GM19043 (cell line): ENCODE measurements around the gene NME5.
"Not testable (repeated sequence)": the region's sequence is repeated elsewhere in the genome, so short reads cannot be mapped to it uniquely, and the experiment has no call there.

Source experiments
- ATAC-seq: cut with Tn5 transposase; IDR thresholded peaks from one replicate; pipeline ENCODE4 v1.9.1; 2021; ENCODE audit warnings: low read depth; ENCODE audit not compliant: unreplicated experiment

NME5 gene, protein sequence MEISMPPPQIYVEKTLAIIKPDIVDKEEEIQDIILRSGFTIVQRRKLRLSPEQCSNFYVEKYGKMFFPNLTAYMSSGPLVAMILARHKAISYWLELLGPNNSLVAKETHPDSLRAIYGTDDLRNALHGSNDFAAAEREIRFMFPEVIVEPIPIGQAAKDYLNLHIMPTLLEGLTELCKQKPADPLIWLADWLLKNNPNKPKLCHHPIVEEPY

DNA sequence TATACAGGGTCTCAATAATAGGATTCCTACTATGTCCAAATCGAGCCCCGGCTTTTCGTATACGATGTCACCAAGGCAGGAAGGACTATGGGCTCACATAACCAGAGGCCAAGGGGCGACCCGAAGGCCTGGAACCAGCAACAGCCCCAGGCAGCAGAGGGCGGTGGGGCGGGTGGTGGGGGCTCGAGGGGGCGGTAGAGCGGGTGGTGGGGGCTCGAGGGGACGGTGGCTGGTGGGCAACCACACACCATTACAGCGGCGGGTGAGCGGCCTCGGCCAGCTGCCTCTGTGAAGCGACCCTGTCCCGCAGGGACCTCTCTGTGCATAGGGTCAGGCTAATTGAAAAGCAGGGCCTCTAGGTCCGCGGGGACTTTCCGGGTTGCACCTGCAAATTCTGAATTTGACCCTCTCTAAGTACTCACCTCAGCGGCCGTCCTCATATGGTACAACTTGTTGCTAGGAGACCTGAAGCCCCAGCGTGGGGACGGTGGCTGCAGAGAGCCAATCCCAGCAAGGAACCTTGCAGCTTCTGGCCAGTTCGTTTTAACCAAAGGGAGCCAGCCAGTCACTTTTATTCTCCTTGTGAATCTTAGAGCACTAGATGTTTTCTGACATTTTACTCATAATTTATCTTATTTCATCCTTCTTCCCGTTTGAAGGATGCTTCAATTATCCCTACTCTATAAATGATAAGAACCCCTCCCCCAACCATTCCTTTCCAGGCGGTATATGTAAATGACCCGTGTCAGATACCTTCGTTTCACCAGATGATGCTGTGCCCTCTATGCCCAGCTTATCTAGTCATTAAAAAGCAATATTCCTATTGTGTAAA lies at the start of gene NME5:
NME5 (minus strand) TSS at position 480 of the 832 bp plus-strand sequence. CDS start 648 bp downstream, outside the sequence.
- no peak for ATAC-seq

DNA sequence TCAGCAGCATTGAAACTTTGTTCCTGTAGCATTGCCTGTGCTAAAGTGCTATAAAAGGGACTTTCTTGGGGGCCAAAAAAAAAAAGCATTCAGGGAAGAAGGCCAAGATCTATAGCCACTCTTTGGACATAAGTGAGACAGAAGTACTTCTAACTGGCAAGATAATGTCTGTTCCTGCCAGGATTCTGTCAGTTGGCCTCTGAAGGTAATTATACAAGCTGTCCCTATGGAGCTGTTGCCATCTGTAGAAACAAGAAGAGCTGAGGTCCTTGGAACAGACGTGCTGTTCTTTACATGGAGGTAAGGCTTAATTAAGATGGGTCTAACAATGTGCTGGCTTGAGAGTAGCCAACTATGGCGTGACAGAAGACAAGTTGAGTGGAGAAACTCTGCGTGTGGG lies 49.4 kb upstream of the NME5 start:
- no peak for ATAC-seq

DNA sequence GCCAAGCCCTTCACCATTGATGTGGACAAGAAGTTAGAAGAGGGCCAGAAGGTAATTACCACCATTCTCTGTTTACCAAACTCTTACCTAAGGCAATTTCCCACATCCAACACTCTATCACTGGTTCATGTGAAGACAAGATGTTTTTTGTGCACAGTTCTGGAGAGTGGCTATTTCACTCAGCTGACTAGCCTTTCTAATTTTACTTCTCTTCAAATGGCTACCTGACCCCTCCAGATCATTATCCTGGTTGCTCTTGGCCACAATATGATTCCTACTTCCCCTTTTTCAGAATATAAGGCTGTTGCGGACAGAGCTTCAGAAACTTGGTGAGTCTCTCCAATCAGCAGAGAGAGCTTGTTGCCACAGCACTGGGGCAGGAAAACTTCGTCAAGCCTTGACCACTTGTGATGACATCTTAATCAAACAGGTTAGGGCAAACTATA lies 46.8 kb upstream of the NME5 start:
- ATAC-seq = no peak

DNA sequence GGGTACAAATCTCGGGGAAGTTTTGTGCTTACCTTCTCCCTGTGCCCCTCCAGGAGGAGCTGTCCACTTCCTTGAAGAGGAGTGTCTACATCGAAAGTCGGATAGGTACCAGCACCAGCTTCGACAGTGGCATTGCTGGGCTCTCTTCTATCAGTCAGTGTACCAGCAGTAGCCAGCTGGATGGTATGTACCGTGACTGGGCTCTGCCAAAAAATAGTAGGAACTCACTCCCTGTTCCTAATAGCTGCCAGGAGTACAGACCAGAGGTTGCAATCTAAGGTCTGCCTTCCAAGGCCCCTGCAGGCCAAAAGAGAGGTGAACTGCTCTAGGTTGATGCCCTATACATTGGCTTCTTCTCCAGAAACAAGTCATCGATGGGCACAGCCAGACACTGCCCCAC lies 43.6 kb upstream of the NME5 start:
- no peak for ATAC-seq

DNA sequence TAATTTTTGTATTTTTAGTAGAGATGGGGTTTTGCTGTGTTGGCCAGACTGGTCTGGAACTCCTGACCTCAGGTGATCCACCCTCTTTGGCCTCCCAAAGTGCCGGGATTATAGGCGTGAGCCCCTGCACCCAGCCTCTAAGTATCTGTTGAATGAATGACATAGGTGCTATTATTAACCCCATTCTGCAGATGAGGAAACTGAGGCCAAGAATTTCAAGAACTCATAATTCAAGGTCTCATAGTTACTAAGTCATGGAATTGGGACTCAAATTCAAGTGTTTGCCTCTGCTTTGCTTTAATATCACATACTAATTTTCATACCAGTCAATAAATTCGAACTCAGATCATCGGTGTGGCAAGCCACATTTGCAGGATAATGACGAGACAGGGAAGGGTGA lies 41.6 kb upstream of the NME5 start:
- no peak for ATAC-seq

DNA sequence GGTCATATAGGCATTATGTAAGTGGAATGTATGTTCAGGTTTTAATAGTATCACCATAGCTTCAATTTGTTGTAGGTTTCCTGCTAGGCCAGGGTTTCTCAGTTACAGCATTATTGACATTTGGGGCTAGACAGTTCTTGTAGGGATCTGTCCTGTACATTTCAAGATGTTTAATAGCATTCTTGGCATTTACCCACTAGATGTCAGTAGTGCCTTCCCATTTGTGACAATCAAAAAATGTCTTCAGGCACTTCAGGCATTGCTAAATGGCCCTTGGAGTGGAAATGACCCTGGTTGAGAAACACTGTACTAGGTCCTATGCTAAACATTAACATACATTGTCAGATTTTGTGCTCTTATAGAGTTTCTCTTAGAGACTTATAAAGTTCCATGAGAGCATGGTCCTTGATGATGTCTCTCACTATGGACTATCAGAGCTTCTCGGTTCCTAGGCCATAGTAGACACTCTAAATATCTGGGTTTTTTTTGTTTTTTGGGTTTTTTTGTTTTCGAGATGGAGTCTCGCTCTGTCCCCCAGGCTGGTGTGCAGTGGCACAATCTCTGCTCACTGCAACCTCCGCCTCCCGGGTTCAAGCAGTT lies 41.1 kb upstream of the NME5 start:
- ATAC-seq = no peak

DNA sequence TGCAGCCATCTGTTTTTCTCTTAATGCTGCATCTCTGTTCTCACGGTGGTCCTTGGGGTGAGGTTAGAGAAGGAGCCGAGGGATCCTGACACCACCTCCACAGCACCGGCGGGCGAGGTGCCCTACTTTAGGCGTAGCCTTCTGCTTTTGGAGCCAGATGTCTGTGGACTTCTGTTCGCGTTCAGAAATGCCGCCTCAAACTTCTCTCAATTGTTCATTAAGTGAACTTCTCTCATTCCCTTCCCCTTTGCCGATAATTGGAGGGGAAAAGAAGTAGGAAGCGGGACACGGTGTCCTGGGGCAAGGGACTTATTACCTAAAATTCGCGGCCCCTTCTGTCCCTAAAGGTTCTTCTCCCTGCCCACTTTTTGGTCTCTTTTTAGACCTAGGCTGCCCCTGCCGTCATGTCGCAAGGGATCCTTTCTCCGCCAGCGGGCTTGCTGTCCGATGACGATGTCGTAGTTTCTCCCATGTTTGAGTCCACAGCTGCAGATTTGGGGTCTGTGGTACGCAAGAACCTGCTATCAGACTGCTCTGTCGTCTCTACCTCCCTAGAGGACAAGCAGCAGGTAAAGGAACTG lies 40.1 kb upstream of the NME5 start:
- ATAC-seq = no peak

DNA sequence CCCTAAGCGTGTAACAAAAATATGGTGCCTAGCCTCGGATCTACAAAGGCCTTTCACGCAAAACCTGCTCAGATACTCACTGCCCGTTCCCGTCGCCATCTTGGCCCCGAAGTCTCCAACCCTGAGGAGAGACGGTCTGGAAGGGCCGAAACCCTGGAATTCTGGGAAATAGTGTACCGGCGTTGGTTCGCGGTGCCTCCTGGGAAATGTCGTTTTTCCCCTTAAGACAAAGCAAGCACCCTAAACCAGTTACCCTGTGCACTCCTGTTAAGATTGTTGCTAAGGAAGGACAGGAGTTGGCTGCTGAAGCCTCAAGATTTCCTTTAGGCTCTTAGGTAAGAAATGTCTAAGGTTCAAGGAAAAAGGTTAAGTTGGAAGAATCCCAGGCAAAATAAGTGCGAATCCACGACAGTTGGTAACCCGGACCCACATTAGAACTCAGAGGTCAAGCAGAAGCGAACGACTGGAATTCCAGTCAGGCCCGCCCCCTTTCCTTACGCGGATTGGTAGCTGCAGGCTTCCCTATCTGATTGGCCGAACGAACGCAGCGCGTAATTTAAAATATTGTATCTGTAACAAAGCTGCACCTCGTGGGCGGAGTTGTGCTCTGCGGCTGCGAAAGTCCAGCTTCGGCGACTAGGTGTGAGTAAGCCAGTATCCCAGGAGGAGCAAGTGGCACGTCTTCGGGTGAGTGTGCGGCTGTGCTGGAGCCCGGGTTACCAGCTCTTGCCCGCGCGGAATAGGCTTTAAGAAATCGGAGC lies 39.5 kb upstream of the NME5 start, which contains the start of the genes BRD8 and KIF20A:
BRD8 (minus strand) TSS at position 115 of the 761 bp plus-strand sequence; CDS start at position 99, 16 bp downstream.
KIF20A (plus strand) TSS at position 597 of the 761 bp plus-strand sequence. CDS start 569 bp downstream, outside the sequence.
- peak; percentile 84 for ATAC-seq

DNA sequence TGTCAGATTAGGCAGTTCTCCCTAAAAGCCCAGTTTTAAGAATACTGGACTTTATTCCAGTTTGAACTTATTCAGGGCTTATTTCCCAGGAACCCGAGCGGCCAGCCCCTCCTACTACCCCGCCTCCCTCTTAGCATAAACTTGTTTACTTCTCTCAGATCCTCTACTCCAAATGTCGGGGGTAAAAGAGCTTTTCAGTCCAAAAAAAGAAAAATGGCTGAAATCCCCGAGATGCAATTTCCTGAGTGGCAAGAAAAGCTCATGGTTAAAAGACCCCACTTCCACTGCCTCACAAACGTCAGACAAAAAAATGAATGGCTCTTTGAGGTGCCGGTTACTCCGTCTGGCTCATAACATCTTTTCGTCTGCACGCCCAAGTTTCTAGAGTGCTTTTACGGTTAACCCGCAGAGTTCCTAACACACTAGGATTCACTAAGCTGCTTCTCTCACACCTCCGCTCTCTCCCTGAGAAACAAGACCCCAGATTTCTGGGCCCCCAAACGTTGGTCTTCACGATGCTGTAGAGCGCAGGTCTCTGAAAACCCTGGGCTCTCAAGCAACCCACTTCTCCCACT lies 38.8 kb upstream of the NME5 start:
- ATAC-seq = no peak

DNA sequence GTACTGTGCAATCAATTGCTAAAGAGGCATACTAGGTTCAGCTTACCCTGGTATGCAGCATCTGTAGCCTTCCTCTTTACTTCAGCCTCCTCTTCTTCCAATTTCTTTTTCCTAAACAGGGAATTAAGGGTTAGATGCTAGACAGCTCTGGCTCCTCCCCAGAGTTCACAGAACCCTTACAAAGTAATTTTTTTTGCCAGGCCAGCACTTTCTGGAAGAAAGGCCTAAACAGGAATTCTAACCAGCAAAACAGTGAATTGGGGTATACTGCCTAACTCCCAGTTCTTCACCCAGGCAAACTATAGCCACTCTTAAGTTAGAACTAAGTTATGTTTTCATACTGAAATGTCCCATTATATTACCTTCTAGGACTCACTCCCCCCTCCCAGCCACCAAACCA lies 31.1 kb upstream of the NME5 start:
- no peak for ATAC-seq

DNA sequence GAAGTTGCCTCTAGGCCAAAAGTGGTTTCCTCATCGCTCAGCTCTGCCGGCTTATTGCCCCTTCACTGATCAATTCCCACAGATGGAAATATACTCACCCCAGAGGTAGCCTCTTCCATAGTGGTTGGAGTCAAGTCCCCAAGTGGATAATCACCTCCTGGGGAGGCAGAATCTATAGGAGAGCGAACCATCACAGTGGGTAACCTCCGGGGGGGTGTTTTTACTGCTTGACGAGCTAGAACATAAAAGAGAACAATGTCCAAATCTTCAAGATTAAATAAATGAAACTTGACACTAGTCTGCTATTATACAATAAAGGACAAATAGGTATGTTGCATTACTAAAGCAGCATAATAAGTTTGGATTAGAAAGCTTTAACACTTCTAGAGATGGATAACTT lies 29.9 kb upstream of the NME5 start:
- ATAC-seq = no peak

DNA sequence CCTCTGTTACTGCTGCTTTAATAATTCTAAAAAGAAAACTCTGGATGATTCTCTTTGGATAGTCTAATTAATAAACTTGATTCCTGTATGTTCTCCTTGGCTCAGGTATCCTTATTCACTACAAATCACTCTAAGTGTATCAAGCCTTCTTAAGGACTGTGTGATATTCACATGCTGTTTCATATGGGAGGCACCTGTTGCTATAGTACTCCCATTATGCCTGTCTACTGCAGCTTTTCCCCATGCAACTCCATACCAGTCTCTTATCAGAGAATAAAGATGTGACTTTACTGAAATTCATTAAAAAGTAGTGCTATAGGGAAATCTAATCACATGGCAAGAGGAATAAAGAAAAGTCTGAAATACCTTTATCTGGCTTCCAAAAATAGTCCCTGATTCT lies 24.5 kb upstream of the NME5 start:
- no peak for ATAC-seq

DNA sequence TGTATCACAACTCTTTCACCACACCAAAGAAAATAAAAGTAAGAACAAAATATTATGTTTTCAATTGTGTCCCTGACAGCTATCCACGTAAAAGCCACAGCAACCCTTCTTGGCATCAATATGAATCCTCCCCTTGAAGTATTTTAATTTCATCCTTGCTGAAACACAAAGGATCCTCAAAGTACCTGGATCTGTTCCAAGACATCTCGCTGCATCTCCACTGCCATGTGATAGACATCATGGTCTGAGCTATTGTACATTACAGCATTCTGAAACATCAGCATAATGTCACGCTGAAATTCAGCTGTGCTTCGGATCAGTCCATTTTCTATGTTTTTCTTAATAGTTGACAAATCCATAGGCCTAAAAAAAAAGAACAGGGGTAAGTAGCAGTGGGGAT lies 21.5 kb upstream of the NME5 start:
- ATAC-seq = no peak

DNA sequence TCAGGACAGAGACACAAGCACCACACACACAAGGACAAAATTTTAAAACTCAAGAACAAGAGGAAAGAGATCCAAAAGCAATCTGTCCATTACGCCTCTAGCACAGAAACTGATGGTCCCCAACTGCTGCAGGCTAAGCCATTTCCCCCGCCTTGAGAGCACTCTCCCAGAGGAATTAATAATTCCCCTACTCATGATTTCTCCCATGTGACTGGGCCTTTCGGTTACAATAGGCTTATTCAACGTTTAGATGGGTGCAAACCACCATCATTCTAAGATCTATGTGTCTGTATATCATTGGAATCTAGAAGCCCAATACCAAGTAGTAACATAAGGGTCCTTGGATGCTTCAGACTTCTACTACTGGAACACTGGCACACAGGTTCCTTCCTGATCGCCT lies 20.4 kb upstream of the NME5 start:
- no peak for ATAC-seq

DNA sequence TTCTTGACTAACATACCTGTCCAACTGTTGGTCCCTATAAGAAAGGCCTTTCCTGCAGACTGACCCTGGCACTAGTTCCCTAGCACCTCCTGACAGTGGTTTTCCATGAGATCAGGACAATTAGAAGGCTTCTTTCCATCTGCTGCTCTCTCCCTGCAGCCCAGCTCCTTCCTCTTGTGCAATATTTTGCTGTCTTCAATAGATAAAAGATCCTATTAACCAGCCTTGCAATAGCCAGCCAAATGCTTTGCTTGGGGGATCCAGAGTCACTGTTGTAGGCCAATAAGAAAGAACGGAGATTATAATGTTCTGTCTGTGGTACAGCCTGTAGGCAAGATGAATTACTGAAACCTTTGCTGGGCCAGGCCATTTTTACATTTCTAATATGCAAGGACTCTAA lies 18.4 kb upstream of the NME5 start:
- no peak for ATAC-seq

DNA sequence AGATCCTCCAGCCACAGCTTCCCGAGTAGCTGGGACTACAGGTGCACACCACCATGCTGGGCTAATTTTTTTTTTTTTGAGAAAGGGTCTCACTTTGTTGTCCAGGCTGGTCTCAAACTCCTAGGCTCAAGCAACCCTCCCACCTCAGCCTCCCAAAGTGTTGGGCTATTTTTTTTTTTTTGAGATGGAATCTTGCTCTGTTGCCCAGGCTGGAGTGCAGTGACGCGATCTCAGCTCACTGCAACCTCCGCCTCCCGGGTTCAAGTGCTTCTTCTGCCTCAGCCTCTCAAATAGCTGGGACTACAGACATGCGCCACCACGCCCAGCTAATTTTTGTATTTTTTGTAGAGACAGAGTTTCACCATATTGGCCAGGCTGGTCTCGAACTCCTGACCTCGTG lies 16.7 kb upstream of the NME5 start:
- ATAC-seq = not testable (repeated sequence)

DNA sequence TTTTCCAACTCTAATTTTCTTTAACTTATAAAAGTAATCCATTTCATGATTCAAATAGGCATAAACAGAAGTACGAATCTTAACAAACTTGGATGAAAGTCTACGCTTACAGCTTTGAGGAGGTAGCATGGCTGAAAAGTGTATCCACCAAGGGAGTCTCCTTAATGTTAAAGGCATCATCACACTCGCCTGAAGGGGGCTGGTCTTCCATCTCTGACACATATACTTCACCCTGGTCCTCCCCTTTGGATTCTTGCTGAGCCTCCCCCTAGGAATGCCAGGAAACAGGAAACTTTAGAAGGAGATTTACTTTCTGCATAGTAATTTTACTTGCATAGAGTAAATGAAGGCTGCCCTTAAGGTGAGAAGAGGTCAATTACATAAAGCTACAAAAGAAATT lies 10.3 kb upstream of the NME5 start:
- ATAC-seq = no peak

DNA sequence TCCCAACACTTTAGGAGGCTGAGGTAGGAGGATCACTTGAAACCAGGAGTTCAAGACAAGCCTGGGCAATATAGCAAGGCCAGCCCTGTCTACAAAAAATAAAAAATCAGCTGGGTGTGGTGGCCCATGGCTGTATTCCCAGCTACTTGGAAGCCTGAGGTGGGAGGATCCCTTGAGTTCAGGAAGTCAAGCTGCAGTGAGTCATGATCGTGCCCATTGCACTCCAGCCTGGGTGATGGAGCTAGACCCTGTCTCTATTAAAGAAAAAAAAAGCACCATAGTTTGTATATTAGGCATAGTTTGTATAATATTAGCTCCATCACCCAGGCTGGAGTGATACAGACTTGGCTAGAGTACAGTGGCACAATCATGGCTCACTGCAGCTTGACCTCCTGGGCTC lies 9.6 kb upstream of the NME5 start:
- no peak for ATAC-seq

DNA sequence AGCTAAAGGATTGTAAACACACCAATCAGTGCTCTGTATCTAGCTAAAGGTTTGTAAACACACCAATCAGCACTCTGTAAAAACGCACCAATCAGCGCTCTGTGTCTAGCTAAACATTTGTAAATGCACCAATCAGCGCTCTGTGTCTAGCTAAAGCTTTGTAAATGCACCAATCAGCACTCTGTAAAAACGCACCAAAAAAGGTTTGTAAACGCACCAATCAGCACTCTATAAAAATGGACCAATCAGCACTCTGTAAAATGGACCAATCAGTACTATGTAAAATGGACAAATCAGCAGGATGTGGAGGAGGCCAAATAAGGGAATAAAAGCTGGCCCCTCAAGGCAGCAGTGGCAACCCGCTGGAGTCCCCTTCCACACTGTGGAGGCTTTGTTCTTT lies 4.3 kb upstream of the NME5 start:
- ATAC-seq = not testable (repeated sequence)

DNA sequence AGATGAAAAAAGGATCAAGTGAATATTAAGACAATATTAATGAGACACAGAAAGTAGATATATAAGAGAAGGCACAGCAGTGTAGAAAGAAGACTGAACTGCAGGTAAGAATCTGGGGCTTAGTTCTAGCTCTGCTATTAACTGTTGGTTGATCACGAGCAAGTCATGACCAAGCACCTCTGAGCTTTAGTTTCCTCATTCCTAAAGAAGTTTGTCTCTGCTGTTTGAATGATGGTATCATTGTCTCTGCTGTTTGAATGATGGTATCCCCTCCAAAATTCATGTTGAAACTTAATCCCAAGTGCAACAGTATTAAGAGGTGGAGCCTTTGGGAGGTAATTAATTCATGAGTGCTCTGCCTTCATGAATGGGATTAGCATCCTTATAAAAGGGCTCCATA lies 2.5 kb upstream of the NME5 start:
- ATAC-seq = no peak
